ENCODE data around the gene THAP4. TPM values are rescaled to one million over a fixed set of nuclear protein-coding genes. Genes with fewer than 3 reads are reported as not detected.
A peak's percentile ranks its signal among the peaks of the same experiment; 100 is the strongest.

The THAP4 gene
- total RNA-seq, 2 donors from 2014 or later = 44.4 to 59.0 TPM

GRCh38 chr2:241611062-241611461 lies 25.9 kb downstream of the THAP4 start:
- no peaks in the 10 kb centered on the region for H3K9me3 ChIP-seq
- H3K27me3 ChIP-seq = no peaks in the 10 kb centered on the region
- TF ChIP-seq CTCF (IDR thresholded peaks at IDR 0.05) (no peak), POLR2A (IDR thresholded peaks at IDR 0.05) (no peak)
- 87 to 96% methylated on average over 5 to 13 of the region's 13 CpGs for WGBS, 2 donors
- H3K4me3 ChIP-seq = no peak overlapping the region
- DNase-seq = no peak
- H3K4me1 ChIP-seq = peaks cover 17% of the 10 kb centered on the region
- H3K27ac ChIP-seq = peak overlapping the region in 1 of 4 donors; percentile 62
- H3K36me3 ChIP-seq (replicated peaks in 1 of 2; ENCODE audit: insufficient read depth in 1 of 2, low read depth in 2 of 2) = no peaks in the 10 kb centered on the region
- ATAC-seq = no peak
- intact Hi-C loops (cut with DNase I) = no loop called here

GRCh38 chr2:241609859-241610793 lies 26.8 kb downstream of the THAP4 start:
- Histone ChIP-seq H3K9me3 (no peaks in the 10 kb centered on the region), H3K4me1 (peaks cover 17% of the 10 kb centered on the region), H3K27ac (peak overlapping the region in 3 of 4 donors; percentile 52 to 62 (median 59)), H3K27me3 (no peaks in the 10 kb centered on the region), H3K36me3 (replicated peaks in 1 of 2; ENCODE audit: insufficient read depth in 1 of 2, low read depth in 2 of 2) (peaks cover 0 to under 1% of the 10 kb centered on the region in 2 donors), H3K4me3 (peak overlapping the region in 1 of 2 donors; percentile 5)
- intact Hi-C loops (cut with DNase I) = no loop called here
- TF ChIP-seq CTCF (IDR thresholded peaks at IDR 0.05) (peak; percentile 33 to 86 (median 49)), POLR2A (IDR thresholded peaks at IDR 0.05) (peak; percentile 31 to 45 (median 38))
- DNase-seq (peak; percentile 83 to 90 (median 87)), ATAC-seq (peak; percentile 96)
- 11 to 40% methylated on average over 8 to 48 of the region's 76 CpGs for WGBS, 2 donors

- Histone ChIP-seq H3K4me1 (peaks cover 17% of the 10 kb centered on the region), H3K27ac (no peak overlapping the region), H3K27me3 (no peaks in the 10 kb centered on the region), H3K4me3 (no peak overlapping the region), H3K36me3 (replicated peaks in 1 of 2; ENCODE audit: insufficient read depth in 1 of 2, low read depth in 2 of 2) (peaks cover 0 to 2% of the 10 kb centered on the region in 2 donors), H3K9me3 (no peaks in the 10 kb centered on the region)
- ATAC-seq (no peak), DNase-seq (no peak)
- TF ChIP-seq POLR2A (IDR thresholded peaks at IDR 0.05) (no peak), CTCF (IDR thresholded peaks at IDR 0.05) (no peak)
- intact Hi-C loops (cut with DNase I) = no loop called here
- WGBS, 2 donors = 75 to 83% methylated on average over 10 of the region's 10 CpGs
Measured at GRCh38 chr2:241608881-241609280, 28.1 kb downstream of the THAP4 start.

GRCh38 chr2:241607162-241607885 lies 29.6 kb downstream of the THAP4 start:
- TF ChIP-seq POLR2A (IDR thresholded peaks at IDR 0.05) (no peak), CTCF (IDR thresholded peaks at IDR 0.05) (no peak)
- H3K9me3 ChIP-seq = no peaks in the 10 kb centered on the region
- H3K27me3 ChIP-seq = no peaks in the 10 kb centered on the region
- peaks cover 17% of the 10 kb centered on the region for H3K4me1 ChIP-seq
- ATAC-seq = no peak
- H3K27ac ChIP-seq = no peak overlapping the region
- no peak for DNase-seq
- WGBS, 2 donors = 91 to 97% methylated on average over 20 to 27 of the region's 27 CpGs
- H3K4me3 ChIP-seq = no peak overlapping the region
- H3K36me3 ChIP-seq (replicated peaks in 1 of 2; ENCODE audit: insufficient read depth in 1 of 2, low read depth in 2 of 2) = peaks cover 0 to 2% of the 10 kb centered on the region in 2 donors
- intact Hi-C loops (cut with DNase I) = no loop called here

Measured in body of pancreas (tissue), 4 donors.